Measurements from ENCODE around the gene EXOC7. TPM values are rescaled to one million over a fixed set of nuclear protein-coding genes. Genes with fewer than 3 reads are reported as not detected.

EXOC7 gene
- total RNA-seq, 1 donor from 2014 or later, result 79.8 TPM

DNA sequence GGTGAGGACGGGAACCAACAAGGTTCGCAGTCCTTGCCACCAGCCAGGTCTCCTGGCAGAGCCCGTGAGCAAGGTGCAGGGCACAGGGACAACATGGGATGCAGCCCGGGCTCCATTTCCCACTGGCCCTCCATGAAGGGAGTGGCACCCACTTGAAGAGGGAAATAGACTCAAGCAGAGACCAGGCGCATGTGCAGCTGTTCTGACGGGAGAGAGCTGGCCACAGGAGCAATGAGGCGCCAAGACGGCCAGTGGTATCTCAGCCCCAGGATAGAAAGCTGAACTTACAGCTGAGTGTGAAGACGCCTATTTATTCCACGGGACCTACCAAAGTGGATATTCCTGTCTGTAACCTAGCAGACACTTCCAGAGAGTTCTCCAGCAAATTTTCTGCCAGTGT, 45.6 kb upstream of the EXOC7 start:
- no peak for TF ChIP-seq POLR2A (IDR thresholded peaks at IDR 0.05)
- TF ChIP-seq, protein P1, sequence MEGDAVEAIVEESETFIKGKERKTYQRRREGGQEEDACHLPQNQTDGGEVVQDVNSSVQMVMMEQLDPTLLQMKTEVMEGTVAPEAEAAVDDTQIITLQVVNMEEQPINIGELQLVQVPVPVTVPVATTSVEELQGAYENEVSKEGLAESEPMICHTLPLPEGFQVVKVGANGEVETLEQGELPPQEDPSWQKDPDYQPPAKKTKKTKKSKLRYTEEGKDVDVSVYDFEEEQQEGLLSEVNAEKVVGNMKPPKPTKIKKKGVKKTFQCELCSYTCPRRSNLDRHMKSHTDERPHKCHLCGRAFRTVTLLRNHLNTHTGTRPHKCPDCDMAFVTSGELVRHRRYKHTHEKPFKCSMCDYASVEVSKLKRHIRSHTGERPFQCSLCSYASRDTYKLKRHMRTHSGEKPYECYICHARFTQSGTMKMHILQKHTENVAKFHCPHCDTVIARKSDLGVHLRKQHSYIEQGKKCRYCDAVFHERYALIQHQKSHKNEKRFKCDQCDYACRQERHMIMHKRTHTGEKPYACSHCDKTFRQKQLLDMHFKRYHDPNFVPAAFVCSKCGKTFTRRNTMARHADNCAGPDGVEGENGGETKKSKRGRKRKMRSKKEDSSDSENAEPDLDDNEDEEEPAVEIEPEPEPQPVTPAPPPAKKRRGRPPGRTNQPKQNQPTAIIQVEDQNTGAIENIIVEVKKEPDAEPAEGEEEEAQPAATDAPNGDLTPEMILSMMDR (IDR thresholded peaks at IDR 0.05), result no peak
- TF ChIP-seq POLR2AphosphoS5 (IDR thresholded peaks at IDR 0.05; ENCODE audit: insufficient read depth in 1 of 2, low read depth in 1 of 2), result no peak
- DNase-seq (ENCODE audit: extremely low spot score in 2 of 2), result no peak

DNA sequence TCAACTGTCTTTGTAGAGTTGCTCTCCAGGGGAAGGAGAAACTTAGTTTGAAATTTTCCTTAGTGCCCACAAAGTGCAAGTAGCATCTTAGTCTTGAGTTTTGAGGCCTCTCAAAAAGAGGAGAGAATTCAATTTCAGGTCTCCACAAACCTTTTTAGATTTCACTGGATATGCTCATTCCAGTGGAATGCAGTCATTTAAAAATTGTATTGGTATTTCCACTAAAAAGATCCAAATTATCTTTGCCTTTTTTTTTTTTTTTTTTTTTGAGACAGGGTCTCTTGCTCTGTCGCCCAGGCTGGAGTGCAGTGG, 44.4 kb upstream of the EXOC7 start:
- intact Hi-C loops (cut with DNase I), result no loop called here
- no peaks in the 10 kb centered on the region for H3K36me3 ChIP-seq
- no peak for DNase-seq (ENCODE audit: extremely low spot score in 2 of 2)
- H3K27ac ChIP-seq, result no peak overlapping the region
- H3K4me3 ChIP-seq, result no peak overlapping the region
- H3K9me3 ChIP-seq, result no peaks in the 10 kb centered on the region
- no peak for TF ChIP-seq POLR2A (IDR thresholded peaks at IDR 0.05)
- TF ChIP-seq, protein P1 (IDR thresholded peaks at IDR 0.05), result no peak
- no peak for TF ChIP-seq POLR2AphosphoS5 (IDR thresholded peaks at IDR 0.05; ENCODE audit: insufficient read depth in 1 of 2, low read depth in 1 of 2)
- no peaks in the 10 kb centered on the region for H3K4me1 ChIP-seq
- no peaks in the 10 kb centered on the region for H3K27me3 ChIP-seq

More for the DNA sequence above, 45.6 kb upstream of the EXOC7 start:
- intact Hi-C loops (cut with DNase I), result no loop called here
- Histone ChIP-seq H3K9me3 (no peaks in the 10 kb centered on the region), H3K27me3 (no peaks in the 10 kb centered on the region), H3K27ac (no peak overlapping the region), H3K36me3 (no peaks in the 10 kb centered on the region), H3K4me1 (no peaks in the 10 kb centered on the region), H3K4me3 (no peak overlapping the region)

DNA sequence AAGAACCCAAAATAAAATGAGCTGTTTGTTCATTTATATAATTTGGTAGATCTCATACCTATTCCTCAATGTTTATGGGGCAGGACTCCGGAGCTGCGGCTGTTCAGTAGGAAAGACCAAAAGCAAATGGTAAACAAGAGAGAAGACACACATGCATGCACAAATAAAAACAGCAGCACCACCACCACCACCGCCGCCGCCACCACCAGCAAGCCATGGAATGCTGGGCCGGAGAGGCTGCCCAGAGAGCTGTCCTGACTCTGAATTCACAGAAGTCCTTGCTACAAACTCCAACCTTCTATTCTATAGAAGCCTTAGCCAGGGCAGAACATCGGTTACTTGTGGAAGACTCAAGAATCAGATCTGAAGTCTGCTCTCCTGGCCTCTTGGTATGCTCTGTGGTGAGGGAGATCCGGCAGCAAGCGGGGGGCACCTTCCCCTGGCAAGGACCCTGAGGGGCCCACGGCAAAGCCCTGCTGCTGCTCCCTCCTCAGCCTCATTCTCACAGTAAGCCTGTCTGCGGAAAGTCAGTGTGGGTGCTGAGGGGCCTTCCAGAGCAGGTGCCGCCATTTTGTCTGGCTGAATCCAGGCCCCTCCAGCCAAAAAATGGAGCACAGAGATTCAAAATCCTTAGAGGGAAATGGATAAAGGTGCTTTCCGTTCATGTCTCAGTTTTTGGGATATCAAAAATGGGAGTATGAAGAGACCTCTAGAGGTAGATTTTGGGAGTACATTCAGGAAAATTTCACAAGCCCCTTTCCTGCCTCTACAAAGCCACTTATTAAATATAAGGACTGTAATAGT, 43.8 kb upstream of the EXOC7 start:
- no peak overlapping the region for H3K27ac ChIP-seq
- no peaks in the 10 kb centered on the region for H3K9me3 ChIP-seq
- H3K36me3 ChIP-seq, result no peaks in the 10 kb centered on the region
- TF ChIP-seq, protein P1 (IDR thresholded peaks at IDR 0.05), result peak in 1 of 3 experiments; percentile 33
- TF ChIP-seq POLR2AphosphoS5 (IDR thresholded peaks at IDR 0.05; ENCODE audit: insufficient read depth in 1 of 2, low read depth in 1 of 2), result no peak
- H3K4me1 ChIP-seq, result no peaks in the 10 kb centered on the region
- H3K27me3 ChIP-seq, result no peaks in the 10 kb centered on the region
- no peak overlapping the region for H3K4me3 ChIP-seq
- intact Hi-C loops (cut with DNase I), result no loop called here
- no peak for DNase-seq (ENCODE audit: extremely low spot score in 2 of 2)

DNA sequence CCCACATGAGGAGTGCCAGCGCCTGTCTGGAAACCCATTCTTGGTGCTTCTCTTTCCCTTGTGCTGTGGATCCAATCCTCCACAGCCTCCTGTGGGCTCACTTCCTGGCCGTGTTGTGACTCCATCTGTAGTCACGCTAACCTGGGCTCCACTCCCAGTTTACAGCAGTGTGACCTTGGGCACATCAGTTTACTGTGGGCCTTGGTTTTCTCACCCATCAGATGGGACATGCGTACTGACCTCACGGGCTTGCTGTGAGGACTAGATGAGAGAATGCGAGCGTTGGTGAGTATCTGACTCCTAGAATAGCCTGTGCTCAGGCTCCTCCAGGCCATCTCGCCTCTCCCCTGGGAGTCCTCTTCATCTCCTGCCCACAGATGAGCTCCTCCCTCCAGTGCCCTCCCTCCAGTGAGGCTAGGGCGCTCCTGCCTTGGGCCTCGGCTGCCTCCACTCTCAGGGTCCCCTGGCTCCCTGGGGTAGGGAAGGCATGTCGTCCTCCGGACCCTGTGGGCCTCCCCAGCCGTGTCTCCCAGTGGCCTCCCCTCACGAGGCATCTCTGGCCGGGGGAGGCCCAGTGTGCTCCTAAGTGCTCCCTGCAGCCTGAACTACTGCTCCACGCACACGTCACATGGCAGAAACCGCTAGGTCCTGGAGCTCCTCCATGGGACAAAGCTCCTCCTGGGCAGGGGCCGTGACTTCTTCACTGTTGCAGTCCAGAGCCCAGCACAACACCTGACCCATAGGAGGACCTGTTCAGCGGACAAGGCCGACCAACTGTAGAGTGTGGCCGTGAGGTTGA, 42.7 kb upstream of the EXOC7 start:
- intact Hi-C loops (cut with DNase I), result no loop called here
- no peak overlapping the region for H3K4me3 ChIP-seq
- no peak for TF ChIP-seq POLR2AphosphoS5 (IDR thresholded peaks at IDR 0.05; ENCODE audit: insufficient read depth in 1 of 2, low read depth in 1 of 2)
- TF ChIP-seq, protein P1 (IDR thresholded peaks at IDR 0.05), result no peak
- no peak for TF ChIP-seq POLR2A (IDR thresholded peaks at IDR 0.05)

More for the DNA sequence above, 42.7 kb upstream of the EXOC7 start:
- Histone ChIP-seq H3K4me1 (peaks cover 8% of the 10 kb centered on the region), H3K27me3 (no peaks in the 10 kb centered on the region), H3K27ac (peak overlapping the region; percentile 11), H3K36me3 (no peaks in the 10 kb centered on the region), H3K9me3 (no peaks in the 10 kb centered on the region)
- no peak for DNase-seq (ENCODE audit: extremely low spot score in 2 of 2)

Data from vagina (tissue), 2 donors.